Stomach smooth muscle (tissue), 2 donors: Measurements from ENCODE around the gene CCSER2.

Source experiments
- H3K27ac ChIP-seq: one replicate; pipeline ENCODE4 v1.7.0; 2013; ENCODE audit warnings: mild to moderate bottlenecking, low read length, inconsistent platforms
- H3K27me3 ChIP-seq, 2 donors: one replicate each; pipeline ENCODE4 v1.7.0; 2013; ENCODE audit warnings: low read length in 2 of 2; ENCODE audit not compliant: insufficient read depth in 2 of 2, control insufficient read depth in 1 of 2
- H3K36me3 ChIP-seq, 2 donors: one replicate each; pipeline ENCODE4 v1.7.0; 2013; ENCODE audit warnings: low read length in 2 of 2; ENCODE audit not compliant: control insufficient read depth in 2 of 2, insufficient read depth in 2 of 2
- H3K4me1 ChIP-seq: one replicate; pipeline ENCODE4 v1.7.0; 2013; ENCODE audit warnings: low read length; ENCODE audit not compliant: control insufficient read depth, insufficient read depth
- H3K4me3 ChIP-seq, 2 donors: one replicate each; pipeline ENCODE4 v1.7.0; 2013; ENCODE audit warnings: low read length in 2 of 2
- H3K9ac ChIP-seq, 2 donors: one replicate each; pipeline ENCODE4 v1.7.0; 2013; ENCODE audit warnings: low read length in 2 of 2, mild to moderate bottlenecking in 1 of 2
- H3K9me3 ChIP-seq, 2 donors: one replicate each; pipeline ENCODE4 v1.7.0; 2013; ENCODE audit warnings: low read length in 2 of 2; ENCODE audit not compliant: control insufficient read depth in 2 of 2
- donor health status: healthy.
- donor health status: Pancreatic carcinoma.

Gene CCSER2

DNA sequence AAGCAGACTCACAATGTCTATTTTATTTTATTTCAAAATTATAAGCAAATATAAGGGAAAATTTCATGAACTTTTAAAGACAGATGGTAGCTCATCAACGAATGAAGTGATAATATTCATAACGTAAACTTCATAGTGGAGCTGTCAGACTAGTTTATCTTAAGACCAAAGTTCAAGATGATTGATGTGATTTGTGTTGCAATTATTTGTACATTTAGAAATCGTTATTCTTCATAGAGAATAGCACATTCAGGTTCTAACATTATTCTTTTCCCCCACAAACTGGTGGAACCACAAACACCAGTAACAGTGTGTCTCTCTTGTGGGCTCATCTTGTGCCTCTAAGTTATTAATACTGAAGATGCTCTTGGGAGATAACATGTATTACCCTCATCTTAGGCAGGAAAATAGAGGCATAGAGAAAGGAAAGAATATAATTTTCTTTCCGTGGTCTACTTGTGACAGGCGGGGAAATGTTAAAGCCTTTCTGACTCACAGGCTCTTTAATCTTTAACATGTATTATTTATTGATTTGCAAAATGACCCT is 37.0 kb downstream of the CCSER2 start:
- no peak overlapping the region for H3K27ac ChIP-seq

DNA sequence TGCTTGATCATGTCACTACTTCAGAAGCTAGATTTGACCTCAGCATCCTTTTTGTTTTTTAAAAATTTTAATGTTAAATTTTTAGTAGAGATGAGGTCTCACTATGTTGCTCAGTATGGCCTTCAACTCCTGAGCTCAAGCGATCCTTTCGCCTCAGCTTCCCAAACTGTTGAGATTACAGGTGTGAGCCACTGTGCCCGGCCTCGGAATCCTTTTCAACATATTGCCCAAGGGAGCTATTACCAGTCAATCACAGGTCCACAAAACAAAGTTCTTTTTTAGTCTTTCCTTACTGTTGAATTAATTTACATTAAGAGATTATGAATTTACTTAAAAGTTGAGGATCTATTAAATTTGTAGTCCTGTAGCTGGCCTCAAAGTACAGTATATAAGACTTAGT is 37.7 kb downstream of the CCSER2 start:
- no peaks in the 10 kb centered on the region for H3K4me1 ChIP-seq
- no peak overlapping the region for H3K4me3 ChIP-seq

More for the DNA sequence above, 37.0 kb downstream of the CCSER2 start:
- no peak overlapping the region for H3K9ac ChIP-seq
- H3K4me3 ChIP-seq, result no peak overlapping the region
- no peaks in the 10 kb centered on the region for H3K9me3 ChIP-seq
- no peaks in the 10 kb centered on the region for H3K36me3 ChIP-seq
- no peaks in the 10 kb centered on the region for H3K4me1 ChIP-seq
- no peaks in the 10 kb centered on the region for H3K27me3 ChIP-seq

DNA sequence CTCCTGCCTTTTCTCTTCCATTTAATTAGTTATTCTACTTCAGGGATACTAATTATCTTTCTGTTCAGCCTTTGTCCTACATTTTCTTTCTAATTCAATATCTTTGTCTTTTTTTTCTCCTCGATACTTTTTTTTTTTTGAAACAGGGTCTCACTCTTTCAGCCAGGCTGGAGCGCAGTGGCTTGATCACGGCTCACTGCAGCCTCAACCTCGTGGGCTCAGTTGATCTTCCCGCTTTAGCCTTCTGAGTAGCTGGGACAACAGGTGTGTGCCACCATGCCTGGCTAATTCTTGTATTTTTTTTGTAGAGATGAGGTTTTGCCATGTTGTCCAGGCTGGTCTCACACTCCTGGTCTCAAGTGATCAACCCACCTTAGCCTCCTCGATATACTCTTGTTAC is 38.9 kb downstream of the CCSER2 start:
- Histone ChIP-seq H3K36me3 (peaks cover 0 to 6% of the 10 kb centered on the region in 2 donors), H3K27ac (no peak overlapping the region), H3K27me3 (no peaks in the 10 kb centered on the region), H3K4me1 (no peaks in the 10 kb centered on the region), H3K9ac (no peak overlapping the region), H3K9me3 (no peaks in the 10 kb centered on the region), H3K4me3 (no peak overlapping the region)

More for the DNA sequence above, 37.7 kb downstream of the CCSER2 start:
- Histone ChIP-seq H3K9me3 (no peaks in the 10 kb centered on the region), H3K27ac (no peak overlapping the region), H3K9ac (no peak overlapping the region), H3K27me3 (no peaks in the 10 kb centered on the region), H3K36me3 (peaks cover 0 to 2% of the 10 kb centered on the region in 2 donors)

DNA sequence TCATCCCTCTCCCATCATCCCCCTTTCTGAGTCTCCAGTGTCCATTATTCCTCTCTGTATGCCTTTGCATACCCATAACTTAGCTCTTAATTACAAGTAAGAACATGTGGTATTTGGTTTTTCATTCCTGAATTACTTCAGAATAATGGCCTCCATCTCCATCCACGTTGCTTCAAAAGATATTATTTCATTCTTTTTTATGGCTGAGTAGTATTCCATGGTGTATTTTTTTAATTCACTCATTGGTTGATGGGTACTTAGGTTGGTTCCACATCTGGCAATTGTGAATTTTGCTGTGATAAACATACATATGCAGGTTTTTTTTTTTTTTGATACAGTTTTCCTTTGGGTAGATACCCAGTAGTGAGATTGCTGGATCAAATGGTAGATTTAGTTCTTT is 40.4 kb downstream of the CCSER2 start:
- H3K9me3 ChIP-seq, result no peaks in the 10 kb centered on the region
- no peak overlapping the region for H3K27ac ChIP-seq
- H3K4me3 ChIP-seq, result no peak overlapping the region
- H3K27me3 ChIP-seq, result no peaks in the 10 kb centered on the region
- H3K9ac ChIP-seq, result no peak overlapping the region
- H3K4me1 ChIP-seq, result no peaks in the 10 kb centered on the region
- peaks cover 2 to 6% of the 10 kb centered on the region in 2 donors for H3K36me3 ChIP-seq

DNA sequence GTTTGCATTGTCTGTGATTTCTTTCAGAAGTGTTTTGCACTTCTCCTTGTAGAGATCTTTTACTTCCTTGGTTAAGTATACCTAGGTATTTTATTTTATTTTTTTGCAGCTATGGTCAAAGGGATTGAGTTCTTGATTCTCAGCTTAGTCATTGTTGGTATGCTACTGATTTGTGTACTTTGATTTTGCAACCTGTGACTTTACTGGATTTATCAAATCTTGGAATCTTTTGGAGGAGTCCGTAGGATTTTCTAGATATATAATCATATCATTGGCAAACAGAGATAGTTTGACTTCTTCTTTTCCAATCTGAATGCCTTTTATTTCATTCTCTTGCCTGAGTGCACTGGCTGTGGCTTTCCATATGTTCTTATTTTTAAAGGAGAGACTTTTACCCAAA is 41.9 kb downstream of the CCSER2 start:
- Histone ChIP-seq H3K27ac (no peak overlapping the region), H3K4me1 (no peaks in the 10 kb centered on the region), H3K4me3 (no peak overlapping the region), H3K36me3 (peaks cover 8 to 12% of the 10 kb centered on the region in 2 donors), H3K9me3 (no peaks in the 10 kb centered on the region), H3K27me3 (no peaks in the 10 kb centered on the region), H3K9ac (no peak overlapping the region)

- H3K27ac ChIP-seq, result no peak overlapping the region
- H3K27me3 ChIP-seq, result no peaks in the 10 kb centered on the region
- no peaks in the 10 kb centered on the region for H3K4me1 ChIP-seq
- peaks cover 8 to 12% of the 10 kb centered on the region in 2 donors for H3K36me3 ChIP-seq
- no peaks in the 10 kb centered on the region for H3K9me3 ChIP-seq
- no peak overlapping the region for H3K9ac ChIP-seq
- H3K4me3 ChIP-seq, result no peak overlapping the region
These were observed 43.6 kb downstream of the CCSER2 start for GRCh38 chr10:84371944-84372343.

GRCh38 chr10:84373000-84373399 is 44.6 kb downstream of the CCSER2 start:
- Histone ChIP-seq H3K9me3 (no peaks in the 10 kb centered on the region), H3K4me1 (no peaks in the 10 kb centered on the region), H3K9ac (no peak overlapping the region), H3K27me3 (no peaks in the 10 kb centered on the region), H3K4me3 (no peak overlapping the region), H3K27ac (no peak overlapping the region), H3K36me3 (peaks cover 8 to 12% of the 10 kb centered on the region in 2 donors)

- Histone ChIP-seq H3K4me1 (no peaks in the 10 kb centered on the region), H3K9me3 (no peaks in the 10 kb centered on the region), H3K9ac (no peak overlapping the region), H3K27ac (no peak overlapping the region), H3K27me3 (no peaks in the 10 kb centered on the region), H3K4me3 (no peak overlapping the region), H3K36me3 (peaks cover 8 to 12% of the 10 kb centered on the region in 2 donors)
These were observed 46.1 kb downstream of the CCSER2 start for GRCh38 chr10:84374455-84374854.

DNA sequence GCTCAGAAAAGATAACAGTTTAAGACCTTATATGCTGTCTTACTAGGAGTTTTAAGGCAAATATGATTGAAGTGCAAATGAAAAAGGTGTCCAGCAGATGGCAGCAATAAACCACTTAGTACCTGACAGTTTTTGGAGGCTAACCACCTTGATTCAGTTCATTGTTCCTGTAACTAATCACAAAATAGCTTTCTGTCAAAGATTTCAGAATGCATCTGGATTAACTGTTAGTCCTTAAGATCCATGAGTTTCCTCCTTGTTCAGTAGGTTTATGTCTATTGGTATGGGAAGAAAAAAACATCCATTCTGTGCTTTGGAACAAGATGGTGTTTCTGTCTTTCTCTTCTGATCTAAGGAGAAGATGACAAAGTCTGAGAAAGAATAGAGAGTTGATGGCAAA is 46.6 kb downstream of the CCSER2 start:
- Histone ChIP-seq H3K9ac (no peak overlapping the region), H3K4me1 (no peaks in the 10 kb centered on the region), H3K36me3 (peaks cover 8 to 12% of the 10 kb centered on the region in 2 donors), H3K27me3 (no peaks in the 10 kb centered on the region), H3K4me3 (no peak overlapping the region), H3K27ac (no peak overlapping the region), H3K9me3 (no peaks in the 10 kb centered on the region)

DNA sequence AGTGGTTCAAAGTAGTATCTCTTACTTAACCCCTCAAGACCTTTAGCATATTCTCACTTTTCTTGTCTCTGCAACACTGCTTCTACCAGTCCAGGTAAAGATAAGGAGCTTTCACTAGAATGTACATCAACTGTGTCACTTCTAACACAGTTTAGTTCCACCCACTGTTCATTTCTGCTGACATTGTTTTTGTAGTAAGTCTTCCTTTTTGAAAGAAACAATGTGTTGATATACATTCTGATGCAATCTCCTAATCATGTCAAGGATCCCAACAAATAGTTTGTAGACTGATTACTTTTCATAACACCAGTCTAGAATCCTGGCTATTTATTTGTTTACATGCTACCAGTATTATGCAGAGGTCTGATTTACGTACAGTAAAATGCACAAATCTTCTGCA is 47.5 kb downstream of the CCSER2 start:
- Histone ChIP-seq H3K27ac (no peak overlapping the region), H3K36me3 (peaks cover 8 to 11% of the 10 kb centered on the region in 2 donors), H3K27me3 (no peaks in the 10 kb centered on the region), H3K4me3 (no peak overlapping the region), H3K4me1 (no peaks in the 10 kb centered on the region), H3K9ac (no peak overlapping the region), H3K9me3 (no peaks in the 10 kb centered on the region)

DNA sequence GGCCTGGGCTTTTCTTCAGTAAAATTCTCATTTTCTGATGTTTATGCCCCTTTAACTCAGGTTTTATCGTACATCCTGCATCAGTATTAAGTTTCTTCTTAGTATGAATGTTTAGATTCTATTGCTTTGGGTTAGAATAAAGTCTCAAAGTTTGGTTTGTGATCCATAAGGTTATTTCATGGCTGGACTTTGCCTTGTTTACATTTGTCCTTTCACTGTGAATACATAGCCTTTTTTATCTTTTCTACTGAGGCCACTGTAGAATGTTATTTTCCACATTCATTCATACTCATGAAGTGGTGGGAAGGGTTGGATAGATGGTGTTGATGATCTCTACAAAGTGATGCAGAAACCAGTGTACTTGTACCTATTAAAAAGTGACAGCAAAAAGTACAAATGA is 59.8 kb downstream of the CCSER2 start:
- H3K27me3 ChIP-seq, result no peaks in the 10 kb centered on the region
- H3K9me3 ChIP-seq, result no peaks in the 10 kb centered on the region
- no peaks in the 10 kb centered on the region for H3K4me1 ChIP-seq
- H3K27ac ChIP-seq, result no peak overlapping the region
- H3K4me3 ChIP-seq, result no peak overlapping the region
- H3K36me3 ChIP-seq, result peaks cover 0 to 5% of the 10 kb centered on the region in 2 donors
- no peak overlapping the region for H3K9ac ChIP-seq
